Stomach smooth muscle (tissue), 2 donors: ENCODE results near the gene SAMD4B.
"Not testable (repeated sequence)": the region's sequence is repeated elsewhere in the genome, so short reads cannot be mapped to it uniquely, and the experiment has no call there.

Experiments used
- H3K27ac ChIP-seq: one replicate; pipeline ENCODE4 v1.7.0; 2013; ENCODE audit warnings: mild to moderate bottlenecking, low read length, inconsistent platforms
- H3K27me3 ChIP-seq, 2 donors: one replicate each; pipeline ENCODE4 v1.7.0; 2013; ENCODE audit warnings: low read length in 2 of 2; ENCODE audit not compliant: insufficient read depth in 2 of 2, control insufficient read depth in 1 of 2
- H3K36me3 ChIP-seq, 2 donors: one replicate each; pipeline ENCODE4 v1.7.0; 2013; ENCODE audit warnings: low read length in 2 of 2; ENCODE audit not compliant: control insufficient read depth in 2 of 2, insufficient read depth in 2 of 2
- H3K4me1 ChIP-seq: one replicate; pipeline ENCODE4 v1.7.0; 2013; ENCODE audit warnings: low read length; ENCODE audit not compliant: control insufficient read depth, insufficient read depth
- H3K4me3 ChIP-seq, 2 donors: one replicate each; pipeline ENCODE4 v1.7.0; 2013; ENCODE audit warnings: low read length in 2 of 2
- H3K9ac ChIP-seq, 2 donors: one replicate each; pipeline ENCODE4 v1.7.0; 2013; ENCODE audit warnings: low read length in 2 of 2, mild to moderate bottlenecking in 1 of 2
- H3K9me3 ChIP-seq, 2 donors: one replicate each; pipeline ENCODE4 v1.7.0; 2013; ENCODE audit warnings: low read length in 2 of 2; ENCODE audit not compliant: control insufficient read depth in 2 of 2
- donor health status: healthy.
- donor health status: Pancreatic carcinoma.

The SAMD4B gene

DNA sequence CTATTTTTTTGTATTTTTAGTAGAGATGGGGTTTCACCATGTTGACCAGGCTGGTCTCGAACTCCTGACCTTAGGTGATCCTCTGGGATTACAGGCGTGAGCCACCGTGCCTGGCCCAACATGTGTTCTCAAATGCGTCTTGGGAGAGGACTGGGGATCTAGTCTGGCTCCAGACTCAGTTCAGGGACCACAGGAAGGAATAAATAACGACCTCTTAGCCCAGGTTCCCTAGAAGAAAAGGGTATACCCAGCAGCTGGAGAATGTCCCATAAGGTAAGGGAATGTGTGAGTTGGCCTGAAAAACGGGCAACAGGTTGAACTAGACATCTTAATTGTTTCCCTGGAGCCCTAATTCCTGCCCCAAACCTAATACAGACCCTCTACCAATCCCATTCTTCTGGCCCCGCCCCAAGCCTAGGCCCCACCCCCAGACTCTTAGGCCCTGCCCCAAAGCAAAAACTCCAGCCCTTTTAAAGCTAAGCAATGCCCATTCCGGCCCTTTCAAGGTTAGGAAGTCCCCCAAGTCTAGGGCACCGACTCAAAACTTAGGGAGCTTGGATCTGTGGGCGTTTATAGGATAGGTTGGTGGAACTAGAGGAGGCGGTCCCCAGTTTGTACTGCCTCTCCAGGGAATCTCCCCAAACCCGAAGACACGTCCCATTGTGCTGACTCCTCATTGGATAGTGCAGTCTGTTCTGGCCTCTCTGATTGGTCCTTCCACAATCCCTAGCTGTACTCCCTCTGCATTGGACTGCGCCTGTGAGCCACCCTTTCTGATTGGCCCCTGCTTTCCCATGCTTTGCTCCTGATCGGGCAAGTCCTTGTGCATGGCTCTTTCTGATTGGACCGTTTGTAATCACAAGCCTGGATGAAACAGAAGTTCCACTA, 16.2 kb upstream of the SAMD4B start:
- Histone ChIP-seq H3K4me1 (no peaks in the 10 kb centered on the region), H3K27me3 (peaks cover 0 to 2% of the 10 kb centered on the region in 2 donors), H3K9me3 (no peaks in the 10 kb centered on the region), H3K36me3 (no peaks in the 10 kb centered on the region), H3K4me3 (no peak overlapping the region), H3K9ac (no peak overlapping the region), H3K27ac (no peak overlapping the region)

DNA sequence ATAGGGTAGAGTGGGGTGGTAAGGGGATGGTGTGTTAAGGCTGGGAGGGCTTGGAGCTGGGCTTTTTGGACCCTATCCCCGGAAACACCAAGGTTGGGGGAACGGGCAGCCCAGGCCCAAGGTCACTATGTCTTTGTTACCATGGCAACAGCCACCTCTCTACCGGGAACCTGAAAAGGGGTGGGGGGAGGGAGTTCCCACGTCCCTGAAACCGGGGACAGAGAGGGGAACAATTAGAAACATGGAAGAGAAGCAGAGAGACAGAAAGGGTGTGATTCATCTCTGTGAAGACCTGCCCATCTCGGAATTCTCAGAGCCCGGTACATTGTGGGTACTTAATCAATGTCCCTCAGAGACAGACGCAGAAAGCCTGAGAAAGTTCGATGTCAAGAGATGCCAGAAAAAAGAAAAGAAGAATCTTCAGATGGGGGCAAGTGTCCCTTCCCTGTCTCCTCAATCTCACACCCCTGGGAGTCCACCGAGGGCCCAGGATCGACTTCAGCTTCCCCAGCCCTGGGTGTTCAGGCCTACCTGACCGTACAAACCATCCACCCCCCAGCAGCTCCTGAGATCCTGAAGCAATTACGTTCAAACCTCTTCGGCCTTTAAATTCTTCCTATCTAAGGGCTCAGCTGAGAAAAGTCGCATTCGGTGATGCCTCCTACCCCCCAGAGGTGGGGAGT, 14.7 kb upstream of the SAMD4B start:
- no peak overlapping the region for H3K27ac ChIP-seq
- H3K27me3 ChIP-seq, result peaks cover 0 to 2% of the 10 kb centered on the region in 2 donors
- no peak overlapping the region for H3K4me3 ChIP-seq
- peak overlapping the region in 1 of 2 donors; percentile 5 for H3K9ac ChIP-seq
- no peaks in the 10 kb centered on the region for H3K4me1 ChIP-seq
- H3K36me3 ChIP-seq, result no peaks in the 10 kb centered on the region
- no peaks in the 10 kb centered on the region for H3K9me3 ChIP-seq

DNA sequence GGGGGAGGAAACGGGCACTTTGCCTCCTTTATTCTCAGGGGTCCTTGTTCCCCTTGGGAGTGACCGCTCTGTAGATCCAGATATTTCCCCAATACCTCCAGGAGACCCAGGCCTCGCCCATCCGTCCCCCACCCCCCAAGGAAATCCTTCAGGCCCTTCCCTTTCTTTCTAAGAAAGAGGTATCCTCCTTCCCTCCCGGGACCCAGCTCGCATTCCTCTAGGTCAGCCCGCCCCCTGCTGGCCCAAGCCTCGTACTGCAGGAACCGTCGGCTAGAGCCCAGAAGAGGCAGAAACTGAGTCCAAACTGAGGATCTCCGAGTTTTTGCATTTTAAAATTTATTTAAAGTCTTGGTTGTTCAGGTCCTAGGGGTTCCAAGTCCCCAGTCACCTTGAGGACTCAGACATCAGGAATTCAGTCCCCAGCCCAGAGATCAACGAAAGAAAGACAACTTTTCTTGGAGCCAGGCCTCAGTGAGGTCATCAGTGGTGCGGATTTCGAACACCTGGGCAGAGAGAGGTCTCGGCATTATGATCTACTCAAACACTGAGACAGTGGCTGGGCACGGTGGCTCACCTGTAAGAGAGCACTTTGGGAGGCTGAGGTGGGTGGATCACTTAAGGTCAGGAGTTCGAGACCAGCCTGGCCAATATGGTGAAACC, 14.0 kb upstream of the SAMD4B start:
- Histone ChIP-seq H3K27me3 (peaks cover 0 to 2% of the 10 kb centered on the region in 2 donors), H3K9ac (no peak overlapping the region), H3K4me1 (no peaks in the 10 kb centered on the region), H3K36me3 (no peaks in the 10 kb centered on the region), H3K27ac (no peak overlapping the region), H3K9me3 (no peaks in the 10 kb centered on the region), H3K4me3 (no peak overlapping the region)

DNA sequence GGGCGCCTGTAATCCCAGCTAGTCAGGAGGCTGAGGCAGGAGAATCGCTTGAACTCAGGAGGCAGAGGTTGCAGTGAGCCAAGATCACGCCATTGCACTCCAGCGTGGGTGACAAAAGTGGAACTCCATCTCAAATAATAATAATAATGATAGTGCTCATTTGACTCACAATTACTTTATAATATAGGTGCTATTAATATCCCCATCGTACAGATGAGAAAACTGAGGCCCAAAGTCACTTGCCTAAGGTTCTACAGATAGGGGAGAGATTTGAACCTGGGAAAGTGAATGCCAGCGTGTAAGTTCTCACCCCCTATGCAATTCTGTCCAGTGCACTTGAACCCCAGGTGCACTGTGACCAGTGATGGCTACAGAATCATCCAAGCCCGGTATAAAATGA, 12.3 kb upstream of the SAMD4B start:
- no peak overlapping the region for H3K4me3 ChIP-seq
- no peak overlapping the region for H3K27ac ChIP-seq
- no peaks in the 10 kb centered on the region for H3K36me3 ChIP-seq
- H3K27me3 ChIP-seq, result peaks cover 0 to 2% of the 10 kb centered on the region in 2 donors
- H3K4me1 ChIP-seq, result no peaks in the 10 kb centered on the region
- no peak overlapping the region for H3K9ac ChIP-seq
- H3K9me3 ChIP-seq, result no peaks in the 10 kb centered on the region

DNA sequence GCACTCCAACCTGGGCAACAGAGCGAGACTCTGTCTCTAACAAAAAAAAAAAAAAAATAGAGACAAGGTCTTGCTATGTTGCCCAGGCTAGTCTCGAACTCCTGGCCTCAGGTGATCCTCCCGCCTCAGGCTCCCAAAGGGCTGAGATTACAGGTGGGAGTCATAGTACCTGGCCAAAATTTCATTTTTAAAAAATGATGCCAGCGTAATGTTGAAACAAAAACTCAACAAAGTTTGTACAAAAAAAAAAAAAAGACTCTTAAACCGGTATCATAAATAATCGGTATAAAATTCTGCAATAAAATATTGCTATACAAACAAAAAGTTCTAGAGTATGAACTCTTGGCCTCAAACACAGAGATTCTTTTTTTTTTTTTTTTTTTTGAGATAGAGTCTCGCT, 9.9 kb upstream of the SAMD4B start:
- no peaks in the 10 kb centered on the region for H3K36me3 ChIP-seq

DNA sequence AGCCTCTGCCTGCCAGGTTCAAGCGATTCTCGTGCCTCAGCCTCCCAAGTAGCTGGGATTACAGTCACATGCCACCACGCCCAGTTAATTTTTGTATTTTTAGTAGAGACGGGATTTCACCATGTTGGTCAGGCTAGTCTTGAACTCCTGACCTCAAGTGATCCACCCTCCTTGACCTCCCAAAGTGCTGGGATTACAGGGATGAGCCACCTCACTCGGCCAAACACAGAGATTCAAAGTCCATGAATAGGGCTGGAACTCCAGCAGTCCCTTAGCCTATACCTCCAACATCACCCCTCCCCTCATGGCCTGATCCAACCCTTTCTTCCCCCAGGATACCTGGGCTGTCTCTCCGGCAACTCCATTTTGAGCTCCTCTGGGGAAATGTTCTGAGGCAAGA, 9.5 kb upstream of the SAMD4B start:
- H3K36me3 ChIP-seq, H3K4me1 ChIP-seq, H3K27ac ChIP-seq, H3K9me3 ChIP-seq, H3K27me3 ChIP-seq, H3K9ac ChIP-seq, H3K4me3 ChIP-seq: not testable (repeated sequence)

More for the DNA sequence above, 9.9 kb upstream of the SAMD4B start:
- peaks cover 0 to 2% of the 10 kb centered on the region in 2 donors for H3K27me3 ChIP-seq
- no peak overlapping the region for H3K9ac ChIP-seq
- H3K4me3 ChIP-seq, result no peak overlapping the region
- H3K9me3 ChIP-seq, result no peaks in the 10 kb centered on the region
- H3K27ac ChIP-seq, result no peak overlapping the region
- no peaks in the 10 kb centered on the region for H3K4me1 ChIP-seq

DNA sequence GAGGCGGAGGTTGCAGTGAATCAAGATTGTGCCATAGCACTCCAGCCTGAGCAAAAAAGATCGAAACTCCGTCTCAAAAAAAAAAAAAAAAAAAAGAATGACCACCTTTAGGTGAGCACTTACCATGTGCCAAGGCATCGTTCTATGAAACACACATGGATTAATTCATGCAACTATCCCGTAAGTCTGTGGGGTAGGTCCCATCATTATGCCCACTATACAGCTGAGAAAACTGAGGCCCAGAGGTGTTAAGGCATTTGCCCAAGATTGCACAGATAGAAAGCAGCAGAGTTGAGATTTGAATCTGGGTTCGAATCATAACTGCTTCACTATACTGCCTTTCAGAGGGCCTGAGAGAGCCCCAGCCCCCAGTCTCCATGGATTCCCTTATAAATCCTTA, 8.7 kb upstream of the SAMD4B start:
- H3K36me3 ChIP-seq, result no peaks in the 10 kb centered on the region
- peaks cover 0 to 2% of the 10 kb centered on the region in 2 donors for H3K27me3 ChIP-seq
- H3K4me3 ChIP-seq, result no peak overlapping the region
- no peaks in the 10 kb centered on the region for H3K4me1 ChIP-seq
- no peak overlapping the region for H3K27ac ChIP-seq
- H3K9me3 ChIP-seq, result no peaks in the 10 kb centered on the region
- H3K9ac ChIP-seq, result no peak overlapping the region

DNA sequence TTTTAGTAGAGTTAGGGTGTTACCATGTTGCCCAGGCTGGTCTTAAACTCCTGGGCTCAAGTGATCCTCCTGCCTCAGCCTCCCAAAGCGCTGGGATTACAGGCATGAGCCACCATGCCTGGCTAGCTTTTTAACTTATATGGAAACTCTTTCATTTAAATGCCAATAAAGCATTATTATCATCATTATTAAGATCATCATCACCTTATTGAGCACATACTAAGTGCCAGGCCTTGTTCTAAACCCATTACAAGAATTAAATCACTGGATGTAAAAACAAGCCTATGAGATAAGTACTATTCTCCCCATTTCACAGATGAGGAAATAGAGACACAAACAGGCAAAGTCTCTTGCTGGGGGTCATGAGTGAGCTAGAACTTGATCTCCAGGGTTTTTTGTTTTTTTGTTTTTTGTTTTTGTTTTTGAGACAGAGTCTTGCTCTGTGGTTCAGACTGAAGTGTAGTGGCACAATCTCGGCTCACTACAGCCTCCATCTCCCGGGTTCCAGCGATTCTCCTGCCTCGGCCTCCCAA, 7.7 kb upstream of the SAMD4B start:
- no peaks in the 10 kb centered on the region for H3K27me3 ChIP-seq
- H3K36me3 ChIP-seq, result no peaks in the 10 kb centered on the region
- no peaks in the 10 kb centered on the region for H3K9me3 ChIP-seq
- no peaks in the 10 kb centered on the region for H3K4me1 ChIP-seq
- H3K4me3 ChIP-seq, result no peak overlapping the region
- no peak overlapping the region for H3K27ac ChIP-seq
- H3K9ac ChIP-seq, result no peak overlapping the region

DNA sequence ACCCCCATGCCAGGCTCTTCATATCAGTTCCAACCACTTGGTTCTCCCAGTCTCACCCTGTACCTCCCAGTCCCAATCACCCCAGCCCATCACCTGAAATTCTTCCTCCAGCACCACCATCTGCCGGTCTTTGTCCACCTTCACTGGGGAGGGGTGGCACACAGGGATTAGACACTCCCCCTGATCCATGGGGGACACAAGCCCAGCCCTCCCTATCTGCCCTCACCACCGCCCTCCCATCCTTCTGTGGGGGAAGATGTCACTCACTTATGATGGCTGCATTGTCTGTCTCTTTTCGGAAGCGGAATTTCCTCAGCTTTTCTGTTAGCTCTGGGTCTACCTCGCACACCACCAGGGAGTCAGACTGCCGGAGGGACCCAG, 7.1 kb upstream of the SAMD4B start:
- H3K4me1 ChIP-seq, result no peaks in the 10 kb centered on the region
- no peaks in the 10 kb centered on the region for H3K36me3 ChIP-seq
- H3K9ac ChIP-seq, result peak overlapping the region; percentile 29 to 33
- no peak overlapping the region for H3K27ac ChIP-seq
- H3K9me3 ChIP-seq, result no peaks in the 10 kb centered on the region
- H3K4me3 ChIP-seq, result peak overlapping the region; percentile 12 to 54
- H3K27me3 ChIP-seq, result no peaks in the 10 kb centered on the region

DNA sequence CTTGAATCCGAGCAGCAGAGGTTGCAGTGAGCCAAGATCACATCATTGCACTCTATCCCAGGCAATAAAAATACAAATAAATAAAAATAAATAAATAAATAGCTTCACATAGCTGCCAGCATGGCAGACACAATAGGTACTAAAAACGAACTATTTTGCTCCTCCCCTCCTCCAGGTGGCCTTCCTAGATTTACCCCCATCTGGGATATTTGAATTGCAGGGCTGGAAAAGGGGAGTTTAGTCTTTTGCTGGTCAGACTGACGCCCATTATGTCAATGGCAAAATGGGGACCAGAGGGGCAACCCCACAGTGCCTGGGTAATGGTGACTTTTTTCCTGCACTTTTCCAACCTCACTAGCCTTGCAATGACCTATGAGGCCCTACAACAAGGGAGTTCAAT, 5.7 kb upstream of the SAMD4B start:
- no peaks in the 10 kb centered on the region for H3K4me1 ChIP-seq
- H3K4me3 ChIP-seq, result no peak overlapping the region
- H3K27me3 ChIP-seq, result no peaks in the 10 kb centered on the region
- no peaks in the 10 kb centered on the region for H3K36me3 ChIP-seq
- no peak overlapping the region for H3K9ac ChIP-seq
- no peak overlapping the region for H3K27ac ChIP-seq
- no peaks in the 10 kb centered on the region for H3K9me3 ChIP-seq
